Liver (tissue), 9 donors: Measurements from ENCODE around the gene ICAM1. TPM values are rescaled to one million over a fixed set of nuclear protein-coding genes. Genes with fewer than 3 reads are reported as not detected.

Experiments used
- DNase-seq: peaks from one replicate; pipeline ENCODE4 v3.0.0-alpha.2; 2017; ENCODE audit warnings: low spot score
- H3K27ac ChIP-seq, 2 donors: one replicate each; pipeline ENCODE4 v1.7.0; 2013; ENCODE audit warnings: inconsistent platforms in 2 of 2, low read length in 2 of 2, control low read depth in 1 of 2, low read depth in 1 of 2, mild to moderate bottlenecking in 1 of 2
- H3K27me3 ChIP-seq, 4 donors: one replicate each; pipeline versions ENCODE4 v1.6.1 to v1.7.0; 2013; ENCODE audit warnings: low read length in 3 of 4, inconsistent platforms in 1 of 4, mild to moderate bottlenecking in 1 of 4, moderate library complexity in 1 of 4; ENCODE audit not compliant: control insufficient read depth in 4 of 4, insufficient read depth in 4 of 4
- H3K36me3 ChIP-seq, 4 donors: one replicate each; pipeline versions ENCODE4 v1.6.1 to v1.7.0; 2013; ENCODE audit warnings: low read length in 3 of 4, mild to moderate bottlenecking in 3 of 4, low read depth in 1 of 4, moderate library complexity in 1 of 4; ENCODE audit not compliant: control insufficient read depth in 4 of 4, insufficient read depth in 3 of 4
- H3K4me1 ChIP-seq, 4 donors: one replicate each; pipeline versions ENCODE4 v1.6.1 to v1.7.0; 2013; ENCODE audit warnings: low read length in 3 of 4, mild to moderate bottlenecking in 3 of 4, moderate library complexity in 1 of 4; ENCODE audit not compliant: control insufficient read depth in 4 of 4, insufficient read depth in 4 of 4
- H3K4me3 ChIP-seq, 3 donors: one replicate each; pipeline versions ENCODE4 v1.6.1 to v1.7.0; 2013; ENCODE audit warnings: low read length in 3 of 3, control low read depth in 1 of 3, low read depth in 1 of 3, mild to moderate bottlenecking in 1 of 3
- H3K9ac ChIP-seq, 2 donors: one replicate each; pipeline ENCODE4 v1.7.0; 2013; ENCODE audit warnings: low read length in 2 of 2, mild to moderate bottlenecking in 2 of 2, moderate library complexity in 2 of 2, control low read depth in 1 of 2, low read depth in 1 of 2
- H3K9me3 ChIP-seq, 4 donors: one replicate each; pipeline versions ENCODE4 v1.6.1 to v1.7.0; 2013; ENCODE audit warnings: low read length in 3 of 4; ENCODE audit not compliant: control insufficient read depth in 4 of 4
- ATF3 ChIP-seq: IDR thresholded peaks from 2 replicates; pipeline ENCODE4 v1.6.1; 2016; ENCODE audit warnings: antibody characterized with exemption
- CTCF ChIP-seq: fragments of 150-350 bp; IDR thresholded peaks from 2 replicates; pipeline ENCODE4 v1.5.1; 2017; ENCODE audit warnings: improper control_type of control experiment, low read depth, low read length; ENCODE audit not compliant: missing input control
- EGR1 ChIP-seq, 2 donors: IDR thresholded peaks; 2 replicates each; pipeline ENCODE4 v1.6.1; 2016 to 2018; ENCODE audit warnings: antibody characterized with exemption in 2 of 2, low read depth in 2 of 2
- FOXA1 ChIP-seq: IDR thresholded peaks from 2 replicates; pipeline ENCODE4 v1.6.1; 2016; ENCODE audit warnings: antibody characterized with exemption
- FOXA2 ChIP-seq: IDR thresholded peaks from 2 replicates; pipeline ENCODE4 v1.6.1; 2016; ENCODE audit warnings: antibody characterized with exemption
- GABPA ChIP-seq, 2 donors: IDR thresholded peaks in 1 of 2; conservative IDR thresholded peaks in 1 of 2; 2 replicates each; pipeline ENCODE4 v1.6.1; 2016; ENCODE audit warnings: antibody characterized with exemption in 2 of 2, mild to moderate bottlenecking in 1 of 2, moderate library complexity in 1 of 2
- HNF4A ChIP-seq, 2 donors: conservative IDR thresholded peaks; 2 replicates each; pipeline ENCODE4 v1.6.1; 2016; ENCODE audit warnings: antibody characterized with exemption in 2 of 2, mild to moderate bottlenecking in 2 of 2
- NR2F2 ChIP-seq: IDR thresholded peaks from 2 replicates; pipeline ENCODE4 v1.6.1; 2016; ENCODE audit warnings: antibody characterized with exemption
- RAD21 ChIP-seq, 2 donors: IDR thresholded peaks; 2 replicates each; pipeline ENCODE4 v1.6.1; 2016; ENCODE audit warnings: antibody characterized with exemption in 2 of 2, mild to moderate bottlenecking in 2 of 2
- REST ChIP-seq: IDR thresholded peaks from 2 replicates; pipeline ENCODE4 v1.6.1; 2016; ENCODE audit warnings: antibody characterized with exemption, mild to moderate bottlenecking
- RXRA ChIP-seq, 2 donors: IDR thresholded peaks; 2 replicates each; pipeline ENCODE4 v1.6.1; 2017 to 2018; ENCODE audit warnings: antibody characterized with exemption in 2 of 2, mild to moderate bottlenecking in 1 of 2
- SP1 ChIP-seq: IDR thresholded peaks from 2 replicates; pipeline ENCODE4 v1.6.1; 2018; ENCODE audit warnings: antibody characterized with exemption, mild to moderate bottlenecking
- TAF1 ChIP-seq: conservative IDR thresholded peaks from 2 replicates; pipeline ENCODE4 v1.6.1; 2016; ENCODE audit warnings: antibody characterized with exemption, mild to moderate bottlenecking
- YY1 ChIP-seq: IDR thresholded peaks from 2 replicates; pipeline ENCODE4 v1.6.1; 2016; ENCODE audit warnings: antibody characterized with exemption, mild to moderate bottlenecking
- WGBS: extraction: QIAGEN DNeasy Blood & Tissue Kit; methylation state at CpG from one replicate; pipeline ENCODE4 v1.1.7; 2013; 5-methylcytosine and 5-hydroxymethylcytosine counted together
- polyA plus RNA-seq, 2 donors: library from polyadenylated mRNA; stranded (reverse) in 1 of 2; unstranded in 1 of 2; fragments of 200-250 nt in 1 of 2; fragments of >200 nt in 1 of 2; fragmentation: Nextera tagmentation in 1 of 2; extraction: Ambion mirVana in 1 of 2; gene quantifications; one replicate each; pipeline versions ENCODE4 v1.2.1 to v1.2.3, GENCODE V29; 2013 to 2015
- total RNA-seq, 2 donors: library from RNA; depleted of rRNA; stranded (reverse); fragments of >200 nt; gene quantifications; one replicate each; pipeline ENCODE4 v1.2.3, GENCODE V29; 2014
- TF ChIP-seq, protein P1 (sequence below): IDR thresholded peaks from 2 replicates; pipeline ENCODE4 v1.6.1; 2016; ENCODE audit warnings: antibody characterized with exemption
- donor health status: healthy.
- donor health status: healthy.
- donor health status: healthy.
- donor health status: healthy.
- donor health status: healthy.

Gene ICAM1
- total and polyA plus RNA-seq, 4 donors, result 7.8 to 26.3 (median 19.8) TPM

DNA sequence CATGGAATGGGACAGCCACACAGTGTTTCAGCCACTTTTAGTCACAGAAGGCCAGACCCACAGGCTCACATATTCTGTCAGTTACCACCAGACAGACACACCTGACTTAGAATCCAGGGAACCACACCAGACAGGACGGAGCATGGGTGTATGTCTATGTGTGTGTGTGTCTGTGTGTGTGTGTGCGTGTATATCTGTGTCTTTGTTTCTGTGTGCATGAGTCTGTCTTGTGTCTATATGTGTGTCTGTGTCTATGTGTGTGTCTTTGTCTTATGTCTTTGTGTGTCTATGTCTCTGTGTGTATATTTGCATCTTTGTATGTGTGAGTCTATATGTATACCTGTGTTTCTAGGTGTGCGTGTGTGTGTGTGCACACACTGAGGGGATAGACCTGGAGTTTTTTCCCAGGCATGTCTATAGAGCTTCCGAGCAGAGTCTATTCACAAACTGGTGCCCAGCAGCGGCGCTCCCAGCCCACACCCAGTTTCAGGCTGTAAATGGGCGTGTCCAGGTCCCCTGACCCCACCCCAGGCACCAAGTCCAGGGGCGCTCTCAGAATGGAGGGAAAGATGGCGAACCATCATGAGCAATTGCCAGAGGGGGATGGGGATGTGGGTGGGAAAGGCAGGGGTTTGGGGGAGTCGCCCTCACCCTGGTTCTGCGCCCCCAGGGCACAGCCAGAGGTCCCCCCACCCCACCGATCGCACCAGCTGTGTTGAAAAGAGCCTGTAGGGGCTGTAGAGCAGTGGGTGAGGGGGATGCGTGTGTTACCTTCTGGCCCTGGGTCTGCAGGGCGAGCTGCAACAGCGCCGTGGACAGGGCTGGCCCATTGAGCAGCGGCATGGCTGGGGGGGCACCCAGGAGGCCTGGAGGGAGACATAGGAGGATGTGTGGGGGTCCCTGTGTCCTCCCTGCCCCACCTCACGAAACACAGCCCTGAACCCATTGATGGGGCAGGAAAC is 51.2 kb downstream of the ICAM1 start:
- no peak overlapping the region for H3K4me3 ChIP-seq
- peaks cover 19 to 71% (median 39%) of the 10 kb centered on the region in 4 donors for H3K36me3 ChIP-seq
- H3K4me1 ChIP-seq, result peaks cover 0 to 4% (median 1%) of the 10 kb centered on the region in 4 donors
- no peaks in the 10 kb centered on the region for H3K9me3 ChIP-seq
- no peak for DNase-seq
- no peak overlapping the region for H3K9ac ChIP-seq
- TF ChIP-seq NR2F2 (no peak), HNF4A (conservative IDR thresholded peaks at IDR 0.05) (no peak), SP1 (no peak), RAD21 (IDR thresholded peaks at IDR 0.05) (no peak), FOXA2 (no peak), TAF1 (no peak), ATF3 (no peak), GABPA (IDR thresholded peaks at IDR 0.05 in 1 of 2, conservative IDR thresholded peaks at IDR 0.05 in 1 of 2) (no peak)
- TF ChIP-seq, protein P1, sequence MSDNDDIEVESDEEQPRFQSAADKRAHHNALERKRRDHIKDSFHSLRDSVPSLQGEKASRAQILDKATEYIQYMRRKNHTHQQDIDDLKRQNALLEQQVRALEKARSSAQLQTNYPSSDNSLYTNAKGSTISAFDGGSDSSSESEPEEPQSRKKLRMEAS, result no peak
- 94% methylated on average over 19 of the region's 19 CpGs for WGBS
- H3K27me3 ChIP-seq, result no peaks in the 10 kb centered on the region
- no peak overlapping the region for H3K27ac ChIP-seq

DNA sequence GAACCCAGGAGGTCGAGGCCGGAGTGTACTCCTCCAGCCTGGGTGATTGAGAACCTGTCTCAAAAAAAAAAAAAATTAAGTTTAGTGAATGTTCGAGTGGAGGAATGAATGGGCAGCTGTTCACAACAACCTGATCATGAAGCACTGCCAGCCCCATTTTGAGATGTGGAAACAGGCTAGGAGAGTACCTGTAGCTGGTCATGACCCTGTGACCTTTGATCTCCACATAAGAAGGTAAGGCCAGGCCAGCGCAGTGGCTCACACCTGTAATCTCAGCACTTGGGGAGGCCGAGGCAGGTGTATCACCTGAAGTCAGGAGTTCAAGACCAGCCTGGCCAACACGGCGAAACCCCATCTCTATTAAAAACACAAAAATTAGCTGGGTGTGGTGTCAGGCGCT is 54.8 kb downstream of the ICAM1 start:
- H3K4me1 ChIP-seq, result peaks cover 0 to 10% (median 5%) of the 10 kb centered on the region in 4 donors
- DNase-seq, result no peak
- H3K4me3 ChIP-seq, result no peak overlapping the region
- 77% methylated on average over 8 of the region's 8 CpGs for WGBS
- no peak overlapping the region for H3K27ac ChIP-seq
- TF ChIP-seq ATF3 (no peak), SP1 (peak; percentile 11), HNF4A (conservative IDR thresholded peaks at IDR 0.05) (peak; percentile 33 to 47), RXRA (IDR thresholded peaks at IDR 0.05) (peak; percentile 68 to 73), NR2F2 (peak; percentile 84)
- no peaks in the 10 kb centered on the region for H3K27me3 ChIP-seq
- H3K9ac ChIP-seq, result no peak overlapping the region
- H3K36me3 ChIP-seq, result peaks cover 19 to 76% (median 37%) of the 10 kb centered on the region in 4 donors
- H3K9me3 ChIP-seq, result no peaks in the 10 kb centered on the region

DNA sequence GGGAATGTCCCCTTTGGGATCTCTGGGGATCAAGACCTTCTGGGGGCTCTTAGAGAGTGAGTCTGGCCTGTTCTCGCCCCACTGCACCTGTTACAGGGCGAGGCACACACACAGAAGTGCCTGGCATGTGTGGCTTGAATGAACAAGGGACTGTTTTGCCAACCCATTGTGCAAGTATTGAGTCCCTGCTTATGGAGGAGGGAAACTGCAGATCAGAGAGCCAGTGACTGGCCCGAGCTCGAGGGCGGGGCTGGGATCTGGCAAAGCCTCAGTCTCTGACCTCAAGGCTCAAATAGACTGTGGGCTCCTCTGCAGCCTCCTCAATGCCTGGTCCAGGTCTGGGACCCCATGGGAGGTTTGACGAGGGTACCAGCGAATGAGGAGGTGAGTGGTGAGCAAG is 56.9 kb downstream of the ICAM1 start:
- Histone ChIP-seq H3K36me3 (peaks cover 17 to 56% (median 25%) of the 10 kb centered on the region in 4 donors), H3K4me3 (no peak overlapping the region), H3K4me1 (peaks cover 3 to 23% (median 18%) of the 10 kb centered on the region in 4 donors), H3K27me3 (no peaks in the 10 kb centered on the region), H3K9me3 (no peaks in the 10 kb centered on the region), H3K9ac (no peak overlapping the region), H3K27ac (no peak overlapping the region)
- DNase-seq, result no peak
- WGBS, result 70% methylated on average over 7 of the region's 7 CpGs
- TF ChIP-seq YY1, result no peak
- TF ChIP-seq CTCF, result no peak
- TF ChIP-seq EGR1 (IDR thresholded peaks at IDR 0.05; ENCODE audit: low read depth in 2 of 2), result no peak
- no peak for TF ChIP-seq GABPA (IDR thresholded peaks at IDR 0.05 in 1 of 2, conservative IDR thresholded peaks at IDR 0.05 in 1 of 2)
- TF ChIP-seq FOXA1, result no peak
- no peak for TF ChIP-seq TAF1
- no peak for TF ChIP-seq RXRA (IDR thresholded peaks at IDR 0.05)
- no peak for TF ChIP-seq REST
- TF ChIP-seq FOXA2, result no peak
